ENCODE data around the gene CRYGD.

CRYGD gene

DNA sequence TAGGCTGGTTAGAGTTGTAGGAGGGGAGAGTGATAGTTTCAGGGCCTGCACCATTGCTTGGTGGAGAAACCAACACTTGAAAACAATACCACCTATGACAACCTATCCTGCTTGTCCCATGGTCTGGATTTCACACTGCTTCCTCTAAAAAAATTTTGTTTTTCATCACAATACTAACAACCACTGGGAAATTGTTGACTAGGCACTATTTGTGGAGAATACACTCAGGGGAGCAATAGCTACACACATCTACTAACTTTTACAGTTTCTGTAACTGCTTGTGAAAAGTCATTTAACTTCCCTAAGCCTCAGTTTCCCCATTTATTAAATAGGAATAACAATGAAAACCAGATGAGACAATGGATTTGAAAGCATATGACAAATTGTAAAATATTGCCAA, 25.8 kb upstream of the CRYGD start:
- no peak overlapping the region for H3K4me3 ChIP-seq (ENCODE audit: low read depth, low read length)
- TF ChIP-seq, protein P1, sequence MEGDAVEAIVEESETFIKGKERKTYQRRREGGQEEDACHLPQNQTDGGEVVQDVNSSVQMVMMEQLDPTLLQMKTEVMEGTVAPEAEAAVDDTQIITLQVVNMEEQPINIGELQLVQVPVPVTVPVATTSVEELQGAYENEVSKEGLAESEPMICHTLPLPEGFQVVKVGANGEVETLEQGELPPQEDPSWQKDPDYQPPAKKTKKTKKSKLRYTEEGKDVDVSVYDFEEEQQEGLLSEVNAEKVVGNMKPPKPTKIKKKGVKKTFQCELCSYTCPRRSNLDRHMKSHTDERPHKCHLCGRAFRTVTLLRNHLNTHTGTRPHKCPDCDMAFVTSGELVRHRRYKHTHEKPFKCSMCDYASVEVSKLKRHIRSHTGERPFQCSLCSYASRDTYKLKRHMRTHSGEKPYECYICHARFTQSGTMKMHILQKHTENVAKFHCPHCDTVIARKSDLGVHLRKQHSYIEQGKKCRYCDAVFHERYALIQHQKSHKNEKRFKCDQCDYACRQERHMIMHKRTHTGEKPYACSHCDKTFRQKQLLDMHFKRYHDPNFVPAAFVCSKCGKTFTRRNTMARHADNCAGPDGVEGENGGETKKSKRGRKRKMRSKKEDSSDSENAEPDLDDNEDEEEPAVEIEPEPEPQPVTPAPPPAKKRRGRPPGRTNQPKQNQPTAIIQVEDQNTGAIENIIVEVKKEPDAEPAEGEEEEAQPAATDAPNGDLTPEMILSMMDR (IDR thresholded peaks at IDR 0.05; ENCODE audit: low read depth, low read length), result no peak

DNA sequence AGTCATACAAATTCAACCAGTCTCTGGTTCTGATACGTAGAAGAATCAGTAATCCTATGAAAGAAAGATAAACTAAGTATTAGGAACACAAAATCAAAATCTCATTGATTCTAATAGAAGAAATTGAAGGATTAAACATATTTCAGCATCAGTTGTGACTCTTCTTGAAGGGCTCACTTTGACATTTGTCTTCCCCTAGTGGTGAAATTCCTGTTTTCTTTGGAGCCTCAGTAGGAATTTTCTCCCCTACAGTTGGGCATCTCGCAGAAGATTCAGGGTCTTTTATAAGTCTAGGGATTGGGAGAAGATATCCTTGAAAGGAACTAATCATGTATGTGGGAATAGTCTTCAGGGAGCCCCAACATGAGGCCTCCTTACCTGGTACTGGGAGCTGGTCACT, 24.5 kb upstream of the CRYGD start:
- H3K4me3 ChIP-seq (ENCODE audit: low read depth, low read length), result no peak overlapping the region
- TF ChIP-seq, protein P1 (IDR thresholded peaks at IDR 0.05; ENCODE audit: low read depth, low read length), result no peak

- no peak overlapping the region for H3K4me3 ChIP-seq (ENCODE audit: low read depth, low read length)
- TF ChIP-seq, protein P1 (IDR thresholded peaks at IDR 0.05; ENCODE audit: low read depth, low read length), result no peak
These were observed 23.4 kb upstream of the CRYGD start for GRCh38 chr2:208147759-208148158.

- H3K4me3 ChIP-seq (ENCODE audit: low read depth, low read length), result no peak overlapping the region
These were observed 22.7 kb upstream of the CRYGD start for GRCh38 chr2:208147008-208147407.

GRCh38 chr2:208146006-208146405, 21.7 kb upstream of the CRYGD start, which contains the start of gene CRYGB:
Gene CRYGB (minus strand): TSS chr2:208146158. CDS start chr2:208146120, 38 bp downstream.
- TF ChIP-seq, protein P1 (IDR thresholded peaks at IDR 0.05; ENCODE audit: low read depth, low read length), result no peak

More at GRCh38 chr2:208147008-208147407, 22.7 kb upstream of the CRYGD start:
- TF ChIP-seq, protein P1 (IDR thresholded peaks at IDR 0.05; ENCODE audit: low read depth, low read length), result no peak

GRCh38 chr2:208142925-208143799, 18.8 kb upstream of the CRYGD start:
- TF ChIP-seq, protein P1 (IDR thresholded peaks at IDR 0.05; ENCODE audit: low read depth, low read length), result no peak
- no peak overlapping the region for H3K4me3 ChIP-seq (ENCODE audit: low read depth, low read length)

More at GRCh38 chr2:208146006-208146405, 21.7 kb upstream of the CRYGD start, which contains the start of gene CRYGB:
- no peak within 1 kb of the TSS for H3K4me3 ChIP-seq (ENCODE audit: low read depth, low read length)

- TF ChIP-seq, protein P1 (IDR thresholded peaks at IDR 0.05; ENCODE audit: low read depth, low read length), result no peak
- no peak overlapping the region for H3K4me3 ChIP-seq (ENCODE audit: low read depth, low read length)
These were observed 18.1 kb upstream of the CRYGD start for GRCh38 chr2:208142240-208142924.
